Activated T-cell treated with anti-CD3 and anti-CD28 coated beads, Interleukin-2, amount 50 U/mL, for 4 hours (primary cell): ENCODE results near the gene WDR33. TPM values are rescaled to one million over a fixed set of nuclear protein-coding genes. Genes with fewer than 3 reads are reported as not detected.
"Not testable (repeated sequence)": the region's sequence is repeated elsewhere in the genome, so short reads cannot be mapped to it uniquely, and the experiment has no call there.

Source experiments
- ATAC-seq, 2 donors: fragments of 200-7000 bp; cut with Tn5 transposase; one replicate each; pipeline ENCODE4 v1.10.0; 2021
- DNase-seq: peaks from one replicate; pipeline ENCODE4 v3.0.0-alpha.2; 2020
- H3K27me3 Mint-ChIP-seq: one replicate; pipeline ENCODE4 v1.8.0; 2021; ENCODE audit warnings: low read depth, mixed read lengths
- H3K36me3 Mint-ChIP-seq: one replicate; pipeline ENCODE4 v1.8.0; 2022; ENCODE audit warnings: mixed read lengths; ENCODE audit not compliant: insufficient read depth
- H3K4me1 Mint-ChIP-seq: one replicate; pipeline ENCODE4 v1.8.0; 2021; ENCODE audit warnings: low read depth, mixed read lengths
- H3K4me3 Mint-ChIP-seq: one replicate; pipeline ENCODE4 v1.8.0; 2021; ENCODE audit warnings: mild to moderate bottlenecking, moderate library complexity, mixed read lengths
- H3K9me3 Mint-ChIP-seq: one replicate; pipeline ENCODE4 v1.8.0; 2021; ENCODE audit warnings: mixed read lengths
- total RNA-seq, 3 donors: library from RNA; stranded (reverse); gene quantifications; one replicate each; pipeline ENCODE4 v1.2.1, GENCODE V29; 2021

WDR33 gene
- total RNA-seq, 3 donors from 2014 or later = 71.8 to 79.9 (median 72.8) TPM

GRCh38 chr2:127763776-127764175 is 47.2 kb downstream of the WDR33 start:
- no peak overlapping the region for H3K4me3 Mint-ChIP-seq
- DNase-seq (no peak), ATAC-seq (no peak)
- peaks cover 6% of the 10 kb centered on the region for H3K4me1 Mint-ChIP-seq
- peaks cover 32% of the 10 kb centered on the region for H3K36me3 Mint-ChIP-seq
- no peaks in the 10 kb centered on the region for H3K9me3 Mint-ChIP-seq
- H3K27me3 Mint-ChIP-seq = no peaks in the 10 kb centered on the region

- H3K36me3 Mint-ChIP-seq = peaks cover 31% of the 10 kb centered on the region
- no peak for ATAC-seq
These were observed 48.1 kb downstream of the WDR33 start for GRCh38 chr2:127762846-127763245.

DNA sequence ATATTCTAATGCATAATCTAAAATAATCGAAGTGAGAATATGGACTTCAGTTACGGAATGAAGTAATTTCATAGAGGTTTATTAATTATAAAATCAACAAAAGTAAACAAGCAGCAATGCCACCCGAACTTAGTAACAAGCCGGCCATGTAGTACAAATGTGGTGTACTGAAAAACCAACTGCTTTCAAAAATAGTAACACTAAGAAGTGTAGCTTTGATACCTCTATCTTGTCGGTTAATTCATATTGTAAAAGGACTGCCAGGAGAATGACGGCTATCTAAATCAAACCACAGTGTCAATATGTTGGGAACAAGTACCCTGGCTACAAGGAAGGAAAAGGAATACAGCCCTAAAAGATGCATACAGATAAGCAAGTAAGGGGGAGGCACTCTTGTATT is 48.5 kb downstream of the WDR33 start:
- Mint-ChIP-seq H3K36me3 (peaks cover 29% of the 10 kb centered on the region), H3K4me3 (no peak overlapping the region), H3K9me3 (no peaks in the 10 kb centered on the region), H3K27me3 (no peaks in the 10 kb centered on the region), H3K4me1 (peaks cover 6% of the 10 kb centered on the region)
- no peak for DNase-seq
- ATAC-seq = no peak

More at GRCh38 chr2:127762846-127763245, 48.1 kb downstream of the WDR33 start:
- Mint-ChIP-seq H3K4me1 (peaks cover 6% of the 10 kb centered on the region), H3K4me3 (no peak overlapping the region), H3K27me3 (no peaks in the 10 kb centered on the region), H3K9me3 (no peaks in the 10 kb centered on the region)
- no peak for DNase-seq

DNA sequence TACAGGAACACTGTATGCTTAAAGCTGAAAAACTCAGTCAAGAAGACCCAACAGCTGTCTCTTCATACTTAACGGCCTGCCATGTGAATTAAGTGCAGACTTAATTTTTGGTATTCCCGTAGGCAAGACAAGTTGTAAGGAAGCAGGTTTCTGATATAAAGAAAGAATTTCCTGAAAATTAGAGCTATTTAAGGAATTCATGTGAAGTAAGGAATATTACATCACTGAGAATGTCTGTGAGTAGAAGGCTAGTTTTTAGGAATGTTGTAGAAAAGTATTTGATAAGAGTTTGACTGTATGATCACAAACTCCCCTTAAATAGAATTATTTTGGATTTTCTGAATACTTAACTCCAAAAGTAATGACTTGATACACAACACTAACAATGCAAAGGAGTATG is 51.0 kb downstream of the WDR33 start:
- H3K36me3 Mint-ChIP-seq = peaks cover 31% of the 10 kb centered on the region
- no peaks in the 10 kb centered on the region for H3K27me3 Mint-ChIP-seq
- DNase-seq (no peak), ATAC-seq (no peak)
- H3K4me3 Mint-ChIP-seq = no peak overlapping the region
- peaks cover 6% of the 10 kb centered on the region for H3K4me1 Mint-ChIP-seq
- no peaks in the 10 kb centered on the region for H3K9me3 Mint-ChIP-seq

DNA sequence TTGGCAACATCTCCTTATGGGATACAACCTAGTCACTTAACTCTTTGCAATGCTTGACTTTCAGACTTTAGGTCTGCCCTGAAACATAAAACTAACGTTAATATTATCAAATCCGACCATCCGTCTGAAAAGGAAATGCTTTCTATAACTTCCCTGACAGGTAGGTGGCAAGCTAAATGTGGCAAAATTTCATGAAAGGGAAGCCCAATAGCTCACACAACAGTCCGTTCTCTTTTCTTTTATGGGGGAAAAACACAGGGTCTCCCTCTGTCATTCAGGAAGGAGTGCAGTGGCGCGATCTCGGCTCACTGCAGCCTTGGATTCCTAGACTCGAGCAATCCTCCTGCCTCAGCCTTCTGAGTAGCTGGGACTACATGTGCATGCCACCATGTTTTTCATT is 56.8 kb downstream of the WDR33 start:
- H3K4me3 Mint-ChIP-seq = no peak overlapping the region
- H3K27me3 Mint-ChIP-seq = no peaks in the 10 kb centered on the region
- ATAC-seq (no peak), DNase-seq (no peak)
- H3K36me3 Mint-ChIP-seq = peaks cover 22% of the 10 kb centered on the region
- peaks cover 7% of the 10 kb centered on the region for H3K4me1 Mint-ChIP-seq
- H3K9me3 Mint-ChIP-seq = no peaks in the 10 kb centered on the region

DNA sequence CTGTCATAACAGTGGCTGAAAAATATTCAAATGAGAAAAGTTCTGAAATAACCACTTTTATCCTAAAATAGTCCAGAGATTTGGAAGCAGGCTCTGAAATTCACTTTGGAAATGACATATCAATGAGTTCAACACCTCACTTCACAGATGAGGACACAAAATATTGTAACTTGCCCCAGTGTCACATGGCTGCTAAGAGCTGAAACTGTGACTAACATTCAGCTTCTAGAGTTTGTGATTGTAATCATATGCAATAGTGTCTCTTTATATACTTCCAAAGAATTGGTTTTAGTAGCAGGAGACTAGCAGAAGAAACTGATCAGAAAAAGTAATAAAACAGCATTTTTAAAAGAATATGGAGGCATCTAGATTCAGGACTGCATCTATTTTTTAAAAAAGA is 57.6 kb downstream of the WDR33 start:
- Mint-ChIP-seq H3K9me3 (no peaks in the 10 kb centered on the region), H3K4me3 (no peak overlapping the region), H3K4me1 (peaks cover 9% of the 10 kb centered on the region), H3K36me3 (peaks cover 23% of the 10 kb centered on the region), H3K27me3 (no peaks in the 10 kb centered on the region)
- ATAC-seq = no peak
- DNase-seq = no peak

DNA sequence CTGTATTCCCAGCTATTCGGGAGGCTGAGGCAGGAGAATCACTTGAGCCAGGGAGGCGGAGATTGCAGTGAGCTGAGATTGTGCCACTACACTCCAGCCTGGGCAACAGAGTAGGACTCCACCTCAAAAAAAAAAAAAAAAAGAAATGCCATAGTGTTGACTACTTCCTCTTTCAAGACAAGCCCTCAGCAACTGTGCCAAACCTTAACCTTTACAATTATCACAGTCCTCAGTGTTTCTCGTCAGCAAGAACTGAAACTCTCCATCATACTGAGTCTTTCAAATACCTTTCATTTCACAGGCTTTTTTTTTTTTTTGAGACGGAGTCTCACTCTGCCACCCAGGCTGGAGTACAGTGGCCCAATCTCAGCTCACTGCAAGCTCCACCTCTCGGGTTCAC is 61.4 kb downstream of the WDR33 start:
- Mint-ChIP-seq H3K4me1 (peaks cover 12% of the 10 kb centered on the region), H3K36me3 (peaks cover 27% of the 10 kb centered on the region)
- DNase-seq, H3K27me3 Mint-ChIP-seq, H3K4me3 Mint-ChIP-seq, H3K9me3 Mint-ChIP-seq: not testable (repeated sequence)
- ATAC-seq = peak; percentile 18 to 60

GRCh38 chr2:127747621-127748020 is 63.4 kb downstream of the WDR33 start:
- no peak overlapping the region for H3K4me3 Mint-ChIP-seq
- peaks cover 30% of the 10 kb centered on the region for H3K36me3 Mint-ChIP-seq
- peaks cover 15% of the 10 kb centered on the region for H3K4me1 Mint-ChIP-seq
- DNase-seq (no peak), ATAC-seq (no peak)
- no peaks in the 10 kb centered on the region for H3K9me3 Mint-ChIP-seq
- no peaks in the 10 kb centered on the region for H3K27me3 Mint-ChIP-seq

DNA sequence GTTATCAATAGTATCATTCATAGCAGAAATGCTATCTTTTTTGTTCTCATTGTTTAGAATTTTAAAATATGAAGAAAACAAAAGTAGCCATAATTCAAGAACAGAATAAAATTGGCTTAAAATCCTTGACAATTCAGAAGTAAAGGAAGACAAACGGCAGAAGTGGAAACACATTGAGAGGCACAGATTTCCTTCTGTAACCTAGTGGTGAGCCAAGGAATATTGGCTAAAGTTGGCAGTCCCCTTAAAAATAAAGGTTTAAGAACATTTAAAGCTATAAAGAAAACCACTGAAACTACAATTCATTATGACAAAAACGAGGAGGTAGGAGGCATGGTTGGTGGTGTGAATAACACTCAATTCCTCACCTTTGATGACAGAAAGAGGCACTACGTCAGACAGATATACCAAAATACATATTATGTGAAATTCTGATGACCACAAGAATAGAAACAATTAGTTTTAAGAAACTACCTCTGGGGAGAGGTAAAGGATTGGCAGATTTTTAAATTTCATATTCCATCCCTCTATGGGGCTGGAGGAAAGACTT is 67.4 kb downstream of the WDR33 start:
- DNase-seq (no peak), ATAC-seq (peak; percentile 63 to 72)
- H3K9me3 Mint-ChIP-seq = no peaks in the 10 kb centered on the region
- H3K4me1 Mint-ChIP-seq = peaks cover 19% of the 10 kb centered on the region
- peaks cover 44% of the 10 kb centered on the region for H3K36me3 Mint-ChIP-seq
- no peak overlapping the region for H3K4me3 Mint-ChIP-seq
- no peaks in the 10 kb centered on the region for H3K27me3 Mint-ChIP-seq

DNA sequence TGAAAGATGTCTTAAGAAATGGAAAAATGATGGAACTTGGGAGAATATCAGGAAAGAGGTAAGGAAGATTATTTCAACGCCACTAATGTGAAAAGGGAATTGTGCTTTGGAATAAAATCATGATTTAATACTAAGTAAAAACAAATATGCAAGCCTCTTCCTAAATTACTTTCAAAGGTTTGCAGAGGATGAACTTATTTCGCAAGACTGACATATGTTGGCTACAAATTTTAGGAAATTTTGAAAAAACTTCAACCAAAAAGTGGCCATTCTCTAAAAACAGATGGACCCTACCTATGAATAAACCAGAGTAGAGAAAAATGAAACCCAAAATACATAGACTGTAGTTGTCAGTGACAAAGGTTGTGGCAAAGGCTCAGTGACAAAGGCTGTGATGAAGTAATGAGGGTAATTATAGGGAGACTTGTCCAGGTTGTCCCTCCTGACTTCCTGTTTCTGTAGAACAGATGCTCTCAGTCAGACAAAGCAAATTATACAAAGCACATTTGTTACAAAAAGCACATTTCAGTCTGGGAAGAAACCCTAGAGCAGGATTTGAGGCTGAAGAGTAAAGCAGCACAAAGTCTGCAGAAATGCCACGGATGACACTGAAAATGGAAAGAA is 70.2 kb downstream of the WDR33 start:
- H3K4me3 Mint-ChIP-seq = no peak overlapping the region
- H3K4me1 Mint-ChIP-seq = peaks cover 26% of the 10 kb centered on the region
- H3K36me3 Mint-ChIP-seq = peaks cover 55% of the 10 kb centered on the region
- no peaks in the 10 kb centered on the region for H3K27me3 Mint-ChIP-seq
- DNase-seq (no peak), ATAC-seq (no peak)
- H3K9me3 Mint-ChIP-seq = no peaks in the 10 kb centered on the region

DNA sequence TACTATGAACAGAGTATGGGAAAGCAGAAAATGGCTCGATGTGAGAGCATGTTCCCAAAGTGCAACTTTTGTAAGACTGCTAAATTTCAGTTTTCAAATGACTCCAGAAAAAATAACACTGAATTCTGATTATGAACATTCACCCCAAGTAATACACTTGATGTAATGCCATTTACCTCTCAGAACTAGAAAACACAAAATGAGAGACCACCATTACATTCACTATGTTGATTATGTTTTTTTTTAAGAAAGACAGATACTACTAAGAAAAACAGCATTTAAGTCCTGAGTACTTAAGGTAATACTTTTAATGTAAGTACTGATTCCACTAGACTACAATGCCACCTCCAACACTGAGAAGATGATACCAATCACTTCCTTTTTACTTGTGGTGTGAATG is 71.2 kb downstream of the WDR33 start:
- no peaks in the 10 kb centered on the region for H3K27me3 Mint-ChIP-seq
- no peaks in the 10 kb centered on the region for H3K9me3 Mint-ChIP-seq
- H3K4me3 Mint-ChIP-seq = no peak overlapping the region
- peaks cover 26% of the 10 kb centered on the region for H3K4me1 Mint-ChIP-seq
- H3K36me3 Mint-ChIP-seq = peaks cover 52% of the 10 kb centered on the region
- ATAC-seq (no peak), DNase-seq (no peak)

GRCh38 chr2:127737892-127738291 is 73.1 kb downstream of the WDR33 start:
- ATAC-seq (peak; percentile 30 to 69), DNase-seq (no peak)
- H3K36me3 Mint-ChIP-seq = peaks cover 44% of the 10 kb centered on the region
- H3K4me3 Mint-ChIP-seq = no peak overlapping the region
- no peaks in the 10 kb centered on the region for H3K9me3 Mint-ChIP-seq
- H3K27me3 Mint-ChIP-seq = no peaks in the 10 kb centered on the region
- peaks cover 18% of the 10 kb centered on the region for H3K4me1 Mint-ChIP-seq

DNA sequence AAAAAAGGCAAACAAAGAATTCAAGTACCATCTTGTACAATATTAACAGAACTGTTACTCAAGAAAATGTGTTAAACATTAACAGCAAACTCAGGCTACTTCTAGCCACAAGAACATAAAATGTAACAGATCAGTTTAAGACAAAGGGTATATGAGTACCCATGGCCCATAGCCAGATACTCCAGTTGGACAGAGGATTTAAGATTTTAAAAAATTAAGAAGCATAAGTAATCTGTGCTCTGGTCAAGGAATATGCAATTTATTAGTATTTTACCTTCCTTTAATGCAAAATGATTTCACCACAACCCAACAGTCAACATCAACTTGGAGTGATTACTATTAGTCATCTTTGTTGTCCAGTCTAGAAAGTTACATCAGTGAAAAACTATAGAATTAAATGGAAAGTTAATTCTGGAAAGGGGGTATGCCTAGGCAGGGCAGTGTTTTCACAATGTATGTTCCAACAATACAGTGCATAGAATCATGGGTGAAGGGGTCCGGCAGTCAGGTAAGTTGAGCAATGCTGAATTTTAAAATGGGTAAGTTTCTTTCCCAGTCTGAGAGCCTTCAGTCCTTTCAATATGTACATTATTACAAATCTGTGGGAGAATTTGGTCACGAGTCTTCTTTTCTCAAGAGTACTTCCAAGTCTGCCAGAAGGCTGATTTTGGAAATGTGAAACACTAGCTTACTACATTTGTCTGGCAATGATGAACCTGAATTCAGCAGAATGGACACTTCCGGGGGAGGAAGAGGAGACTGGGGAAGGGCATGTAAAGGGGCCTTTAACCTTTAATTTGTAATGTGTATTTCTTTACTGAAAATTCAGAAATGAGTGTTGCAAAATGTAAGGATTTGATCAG is 75.2 kb downstream of the WDR33 start:
- Mint-ChIP-seq H3K4me3 (no peak overlapping the region), H3K36me3 (peaks cover 36% of the 10 kb centered on the region), H3K4me1 (peaks cover 15% of the 10 kb centered on the region), H3K9me3 (no peaks in the 10 kb centered on the region), H3K27me3 (no peaks in the 10 kb centered on the region)
- DNase-seq (no peak), ATAC-seq (no peak)

DNA sequence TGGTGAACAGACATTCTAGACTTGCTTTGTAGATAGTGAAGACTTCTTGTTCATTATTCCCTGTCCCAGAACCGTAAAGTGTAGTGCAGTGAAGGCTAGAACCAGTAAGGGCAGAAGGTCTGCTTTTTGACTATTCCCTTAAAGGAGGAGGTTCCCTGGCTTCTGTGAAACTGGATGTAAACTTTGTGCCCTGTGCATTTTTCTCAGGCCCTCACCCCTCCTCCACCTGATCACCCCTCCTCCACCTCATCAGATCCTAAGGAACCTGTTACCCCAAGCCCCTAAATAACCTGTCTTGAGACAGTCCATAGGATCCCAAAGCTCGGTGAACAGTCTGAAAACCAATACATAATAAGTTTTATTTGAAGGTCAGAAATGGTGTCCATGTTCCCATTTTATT is 75.9 kb downstream of the WDR33 start:
- no peak for ATAC-seq
- no peaks in the 10 kb centered on the region for H3K27me3 Mint-ChIP-seq
- H3K4me3 Mint-ChIP-seq = no peak overlapping the region
- peaks cover 32% of the 10 kb centered on the region for H3K36me3 Mint-ChIP-seq
- H3K4me1 Mint-ChIP-seq = peaks cover 15% of the 10 kb centered on the region
- no peak for DNase-seq
- H3K9me3 Mint-ChIP-seq = no peaks in the 10 kb centered on the region
